Gastrocnemius medialis (tissue), 4 donors: Measurements from ENCODE around the gene CD48.

Experiments
- POLR2A ChIP-seq, 2 donors: fragments of 450-650 bp; IDR thresholded peaks; one replicate each; pipeline ENCODE4 v1.6.1; 2017; ENCODE audit warnings: antibody characterized with exemption in 2 of 2, mild to moderate bottlenecking in 2 of 2, moderate library complexity in 2 of 2
- TF ChIP-seq, protein P1 (sequence below), 5 experiments: fragments of 450-650 bp in 3 of 5; fragments of 200-600 bp in 2 of 5; sonication (generic) in 2 of 5; IDR thresholded peaks in 4 of 5; conservative IDR thresholded peaks in 1 of 5; 1 replicate in 4 of 5; 2 replicates in 1 of 5; pipeline ENCODE4 v1.5.1; 2016 to 2019; ENCODE audit warnings: antibody characterized with exemption in 5 of 5, mild to moderate bottlenecking in 3 of 5, moderate library complexity in 3 of 5

DNA sequence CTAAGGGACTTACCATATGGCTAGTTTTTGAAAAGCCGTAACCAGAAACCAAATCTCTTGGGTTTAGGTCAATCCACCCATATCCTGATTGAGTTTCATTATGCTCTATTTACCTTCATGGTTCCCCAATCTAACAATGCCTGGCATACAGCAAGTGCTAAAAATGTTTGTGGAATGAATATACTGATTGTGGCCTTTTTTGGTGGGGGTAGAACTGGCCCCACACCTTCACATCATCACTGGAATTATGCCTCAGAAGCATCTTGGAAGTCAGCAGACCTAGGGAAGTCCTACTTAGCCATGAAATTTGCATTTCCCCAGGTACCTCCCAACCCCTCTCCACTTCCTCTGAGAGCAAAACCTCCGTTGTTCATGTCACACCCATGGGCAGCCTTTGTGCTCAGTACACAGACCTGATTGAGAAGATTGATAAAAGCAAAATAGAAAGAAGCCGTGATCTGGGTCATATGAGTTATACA, 47.0 kb downstream of the CD48 start:
- no peak for TF ChIP-seq POLR2A (IDR thresholded peaks at IDR 0.05)
- TF ChIP-seq, protein P1, sequence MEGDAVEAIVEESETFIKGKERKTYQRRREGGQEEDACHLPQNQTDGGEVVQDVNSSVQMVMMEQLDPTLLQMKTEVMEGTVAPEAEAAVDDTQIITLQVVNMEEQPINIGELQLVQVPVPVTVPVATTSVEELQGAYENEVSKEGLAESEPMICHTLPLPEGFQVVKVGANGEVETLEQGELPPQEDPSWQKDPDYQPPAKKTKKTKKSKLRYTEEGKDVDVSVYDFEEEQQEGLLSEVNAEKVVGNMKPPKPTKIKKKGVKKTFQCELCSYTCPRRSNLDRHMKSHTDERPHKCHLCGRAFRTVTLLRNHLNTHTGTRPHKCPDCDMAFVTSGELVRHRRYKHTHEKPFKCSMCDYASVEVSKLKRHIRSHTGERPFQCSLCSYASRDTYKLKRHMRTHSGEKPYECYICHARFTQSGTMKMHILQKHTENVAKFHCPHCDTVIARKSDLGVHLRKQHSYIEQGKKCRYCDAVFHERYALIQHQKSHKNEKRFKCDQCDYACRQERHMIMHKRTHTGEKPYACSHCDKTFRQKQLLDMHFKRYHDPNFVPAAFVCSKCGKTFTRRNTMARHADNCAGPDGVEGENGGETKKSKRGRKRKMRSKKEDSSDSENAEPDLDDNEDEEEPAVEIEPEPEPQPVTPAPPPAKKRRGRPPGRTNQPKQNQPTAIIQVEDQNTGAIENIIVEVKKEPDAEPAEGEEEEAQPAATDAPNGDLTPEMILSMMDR (IDR thresholded peaks at IDR 0.05 in 4 of 5, conservative IDR thresholded peaks at IDR 0.05 in 1 of 5): no peak
